Testis (tissue), 3 donors: ENCODE results near the gene SMYD3. TPM values are rescaled to one million over a fixed set of nuclear protein-coding genes. Genes with fewer than 3 reads are reported as not detected.

Experiments
- DNase-seq: peaks from one replicate; pipeline ENCODE4 v3.0.0-alpha.2; 2019
- H3K27ac ChIP-seq, 2 donors: fragments of 200-600 bp; sonication (generic); one replicate each; pipeline ENCODE4 v1.5.1; 2019
- H3K27me3 ChIP-seq: fragments of 200-600 bp; sonication (generic); one replicate; pipeline ENCODE4 v1.5.1; 2019
- H3K36me3 ChIP-seq: fragments of 200-600 bp; sonication (generic); one replicate; pipeline ENCODE4 v1.5.1; 2017; ENCODE audit warnings: low read depth; ENCODE audit errors: missing control alignments
- H3K4me1 ChIP-seq: fragments of 200-600 bp; sonication (generic); one replicate; pipeline ENCODE4 v1.5.1; 2019
- H3K4me3 ChIP-seq, 2 donors: fragments of 200-600 bp; sonication (generic); one replicate each; pipeline ENCODE4 v1.5.1; 2017 to 2019
- H3K9me3 ChIP-seq: fragments of 200-600 bp; sonication (generic); one replicate; pipeline ENCODE4 v1.5.1; 2017
- CTCF ChIP-seq, 3 experiments: fragments of 450-650 bp in 2 of 3; fragments of 200-600 bp in 1 of 3; sonication (generic) in 1 of 3; IDR thresholded peaks; one replicate each; pipeline ENCODE4 v1.5.1; 2016 to 2019; ENCODE audit warnings: antibody characterized with exemption in 3 of 3, mild to moderate bottlenecking in 2 of 3, moderate library complexity in 1 of 3
- POLR2A ChIP-seq: fragments of 450-650 bp; IDR thresholded peaks from one replicate; pipeline ENCODE4 v1.6.1; 2017; ENCODE audit warnings: antibody characterized with exemption, mild to moderate bottlenecking, moderate library complexity
- WGBS, 2 donors: methylation state at CpG; one replicate each; pipeline ENCODE4 v1.1.5; 2018; 5-methylcytosine and 5-hydroxymethylcytosine counted together
- intact Hi-C: fragments of 100-400 bp; cut with DNase I; formaldehyde crosslinking; loops from one replicate; pipeline ENCODE4 v1.15.1; 2023; ENCODE audit warnings: low total_unique reads
- polyA plus RNA-seq: library from polyadenylated mRNA; stranded (reverse); fragments of 350-450 nt; fragmentation: Illumina TruSeq; extraction: RNeasy Lipid Tissue Mini Kit (QIAGEN cat#74804); gene quantifications from one replicate; pipeline ENCODE4 v1.2.3, GENCODE V29; 2014; ENCODE audit warnings: low read depth, low replicate concordance; ENCODE audit not compliant: insufficient read depth
- total RNA-seq, 2 donors: library from RNA; depleted of rRNA; stranded (reverse); fragments of >200 nt; gene quantifications; one replicate each; pipeline ENCODE4 v1.2.3, GENCODE V29; 2016

SMYD3 gene
- total and polyA plus RNA-seq, 3 donors from 2014 or later, result 23.0 to 38.8 (median 38.7) TPM

GRCh38 chr1:245829826-245830225, 677.3 kb downstream of the SMYD3 start:
- intact Hi-C loops, result no loop called here
- Histone ChIP-seq H3K4me3 (no peak overlapping the region), H3K27ac (no peak overlapping the region), H3K4me1 (no peaks in the 10 kb centered on the region), H3K27me3 (no peaks in the 10 kb centered on the region), H3K9me3 (no peaks in the 10 kb centered on the region), H3K36me3 (no peaks in the 10 kb centered on the region)
- TF ChIP-seq CTCF (IDR thresholded peaks at IDR 0.05), result no peak
- TF ChIP-seq POLR2A, result no peak
- no peak for DNase-seq

- Histone ChIP-seq H3K27ac (no peak overlapping the region), H3K4me1 (no peaks in the 10 kb centered on the region), H3K4me3 (no peak overlapping the region), H3K9me3 (no peaks in the 10 kb centered on the region), H3K27me3 (no peaks in the 10 kb centered on the region), H3K36me3 (no peaks in the 10 kb centered on the region)
- intact Hi-C loops, result no loop called here
- DNase-seq, result no peak
- 87 to 92% methylated on average over 3 of the region's 3 CpGs for WGBS, 2 donors
- TF ChIP-seq POLR2A, result no peak
- TF ChIP-seq CTCF (IDR thresholded peaks at IDR 0.05), result no peak
These were observed 677.9 kb downstream of the SMYD3 start for GRCh38 chr1:245829194-245829593.

DNA sequence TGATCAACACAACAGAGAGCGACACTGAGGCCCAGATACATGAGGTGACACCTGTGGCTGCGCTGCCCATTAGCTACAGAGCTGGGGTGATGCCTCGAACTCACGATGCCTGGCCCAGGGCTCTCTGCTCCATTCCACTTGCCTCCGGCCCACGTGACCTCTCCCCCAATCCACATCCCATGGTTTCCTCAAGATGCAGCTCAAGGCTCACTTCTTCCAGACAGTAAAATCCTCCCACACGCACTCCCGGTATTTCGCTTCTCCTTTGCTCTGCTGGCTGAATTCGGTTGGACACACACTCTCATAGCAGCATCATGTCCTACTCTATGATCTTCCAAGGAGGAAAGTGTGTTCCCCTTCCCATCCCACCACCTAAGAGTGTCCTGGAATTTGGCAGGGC, 679.8 kb downstream of the SMYD3 start:
- Histone ChIP-seq H3K27me3 (no peaks in the 10 kb centered on the region), H3K4me3 (no peak overlapping the region), H3K4me1 (no peaks in the 10 kb centered on the region), H3K27ac (no peak overlapping the region), H3K9me3 (no peaks in the 10 kb centered on the region), H3K36me3 (no peaks in the 10 kb centered on the region)
- intact Hi-C loops, result no loop called here
- TF ChIP-seq CTCF (IDR thresholded peaks at IDR 0.05) (no peak), POLR2A (no peak)
- WGBS, 2 donors, result 88 to 89% methylated on average over 10 of the region's 10 CpGs
- no peak for DNase-seq

- no peak for DNase-seq
- H3K4me1 ChIP-seq, result no peaks in the 10 kb centered on the region
- no peaks in the 10 kb centered on the region for H3K27me3 ChIP-seq
- H3K4me3 ChIP-seq, result no peak overlapping the region
- H3K9me3 ChIP-seq, result no peaks in the 10 kb centered on the region
- intact Hi-C loops, result no loop called here
- H3K36me3 ChIP-seq, result no peaks in the 10 kb centered on the region
- no peak overlapping the region for H3K27ac ChIP-seq
- TF ChIP-seq CTCF (IDR thresholded peaks at IDR 0.05) (no peak), POLR2A (no peak)
- 84 to 90% methylated on average over 13 of the region's 13 CpGs for WGBS, 2 donors
These were observed 681.8 kb downstream of the SMYD3 start for GRCh38 chr1:245825128-245825901.
